Stimulated activated CD4-positive, alpha-beta T cell treated with anti-CD3 and anti-CD28 coated beads, Interleukin-15, amount 100 ng/mL, for 48 hours (primary cell): ENCODE results near the gene MARCHF2.

Experiments
- DNase-seq, 2 donors: peaks; one replicate each; pipeline ENCODE4 v3.0.0-alpha.2; 2020; ENCODE audit warnings: low read depth in 2 of 2

MARCHF2 gene

GRCh38 chr19:8387688-8388611, 25.2 kb upstream of the MARCHF2 start:
- DNase-seq, result no peak

- DNase-seq, result no peak
These were observed 24.5 kb upstream of the MARCHF2 start for GRCh38 chr19:8388612-8388958.

- DNase-seq, result peak; percentile 97 to 99
These were observed 23.1 kb upstream of the MARCHF2 start, which contains the start of gene RAB11B for GRCh38 chr19:8389891-8390616. TSS of gene RAB11B (plus strand) at chr19:8390360. CDS start at chr19:8390417, 57 bp downstream.

GRCh38 chr19:8390617-8390981, 22.5 kb upstream of the MARCHF2 start:
- DNase-seq, result peak; percentile 95

GRCh38 chr19:8391198-8392016, 21.7 kb upstream of the MARCHF2 start:
- no peak for DNase-seq

- DNase-seq, result no peak
These were observed 21.0 kb upstream of the MARCHF2 start for GRCh38 chr19:8392017-8392591.

GRCh38 chr19:8393192-8393870, 19.8 kb upstream of the MARCHF2 start:
- no peak for DNase-seq

GRCh38 chr19:8393871-8394250, 19.2 kb upstream of the MARCHF2 start:
- DNase-seq, result no peak

- no peak for DNase-seq
These were observed 17.5 kb upstream of the MARCHF2 start for GRCh38 chr19:8395621-8396082.

GRCh38 chr19:8396185-8396562, 16.9 kb upstream of the MARCHF2 start:
- no peak for DNase-seq

GRCh38 chr19:8396563-8397203, 16.4 kb upstream of the MARCHF2 start:
- peak; percentile 47 to 63 for DNase-seq

GRCh38 chr19:8397271-8397670, 15.8 kb upstream of the MARCHF2 start:
- no peak for DNase-seq

- DNase-seq, result no peak
These were observed 15.3 kb upstream of the MARCHF2 start for GRCh38 chr19:8397746-8398310.

GRCh38 chr19:8398311-8398771, 14.8 kb upstream of the MARCHF2 start:
- no peak for DNase-seq

GRCh38 chr19:8399681-8400188, 13.4 kb upstream of the MARCHF2 start:
- no peak for DNase-seq

- DNase-seq, result no peak
These were observed 11.1 kb upstream of the MARCHF2 start for GRCh38 chr19:8401981-8402411.

- DNase-seq, result no peak
These were observed 9.8 kb upstream of the MARCHF2 start for GRCh38 chr19:8403098-8403819.

- no peak for DNase-seq
These were observed 9.3 kb upstream of the MARCHF2 start for GRCh38 chr19:8403820-8404109.

GRCh38 chr19:8404391-8405151, 8.5 kb upstream of the MARCHF2 start:
- no peak for DNase-seq
